ENCODE measurements around the gene SLC32A1. TPM values are rescaled to one million over a fixed set of nuclear protein-coding genes. Genes with fewer than 3 reads are reported as not detected.

The SLC32A1 gene
- total and polyA plus RNA-seq, 2 of the 4 experiments (the other 2 are of a cell fraction) = not detected

GRCh38 chr20:38727607-38728190 is 3.4 kb downstream of the SLC32A1 start:
- Histone ChIP-seq H3K4me3 (ENCODE audit: insufficient read depth, low read depth, low read length) (no peak overlapping the region), H2AFZ (replicated peaks; ENCODE audit: low read length, poor library complexity) (peak overlapping the region; percentile 61), H2BK5ac (ENCODE audit: low read depth, low read length, poor library complexity, severe bottlenecking) (no peak overlapping the region), H2BK15ac (ENCODE audit: low read depth, low read length) (no peak overlapping the region), H3K18ac (ENCODE audit: low read depth, low read length) (no peak overlapping the region), H2BK20ac (ENCODE audit: low read depth, low read length) (no peak overlapping the region), H3K27me3 (ENCODE audit: control insufficient read depth, insufficient read depth, low read length) (peaks cover 90% of the 10 kb centered on the region), H3K56ac (ENCODE audit: extremely low read depth, insufficient read depth, low read length) (no peak overlapping the region), H3K27ac (ENCODE audit: insufficient read depth, low read length) (no peak overlapping the region), H4K91ac (ENCODE audit: insufficient read depth, low read depth, low read length) (no peak overlapping the region), H3K23ac (ENCODE audit: low read depth, low read length) (no peak overlapping the region), H3K9me1 (ENCODE audit: insufficient read depth, low read length) (no peaks in the 10 kb centered on the region; the same call in 1 of the 2 replicates), H4K5ac (ENCODE audit: low read depth, low read length) (no peak overlapping the region), H3K4ac (ENCODE audit: low read depth, low read length) (no peak overlapping the region), H4K8ac (ENCODE audit: low read depth in 2 of 2, low read length in 2 of 2) (no peak overlapping the region), H2BK120ac (ENCODE audit: low read depth, low read length) (no peak overlapping the region), H2AK9ac (replicated peaks; ENCODE audit: low read depth, low read length, poor library complexity) (no peak overlapping the region), H3K79me1 (ENCODE audit: low read depth in 1 of 2, low read length in 2 of 2) (no peaks in the 10 kb centered on the region), H4K20me1 (ENCODE audit: insufficient read depth, low read length) (peaks cover 12% of the 10 kb centered on the region), H3K4me1 (ENCODE audit: control insufficient read depth, insufficient read depth, low read length) (no peaks in the 10 kb centered on the region; the same call in 1 of the 2 replicates), H3K9ac (ENCODE audit: low read depth, low read length) (no peak overlapping the region), H3K14ac (replicated peaks; ENCODE audit: low read depth, low read length) (no peak overlapping the region), H3K9me3 (ENCODE audit: control insufficient read depth, insufficient read depth, low read length) (peaks cover 10% of the 10 kb centered on the region; the same call in 1 of the 2 replicates), H3K4me2 (ENCODE audit: low read depth, low read length) (no peak overlapping the region), H2AK5ac (ENCODE audit: low read depth, low read length) (no peak overlapping the region), H3K36me3 (ENCODE audit: control insufficient read depth, insufficient read depth, low read length) (no peaks in the 10 kb centered on the region)
- in situ Hi-C loops (cut with MboI; ENCODE audit: low sequenced_read_pairs) (loop anchor here (25.0 kb wide), 2 partner anchors 110 to 265 kb away; partner anchors contain the start of gene RALGAPB), dilution Hi-C loops (cut with HindIII; ENCODE audit: low sequenced_read_pairs, unreplicated experiment) (no loop called here), intact Hi-C loops (cut with micrococcal nuclease) (no loop called here)
- TF ChIP-seq CTCF (conservative IDR thresholded peaks at IDR 0.05; ENCODE audit: low read depth, low read length) (no peak), MXI1 (IDR thresholded peaks at IDR 0.05; ENCODE audit: borderline replicate concordance, low read depth, low read length) (no peak), RFX5 (IDR thresholded peaks at IDR 0.05; ENCODE audit: low read depth, low read length) (no peak), RAD21 (IDR thresholded peaks at IDR 0.05; ENCODE audit: low read length) (no peak), MAZ (IDR thresholded peaks at IDR 0.05; ENCODE audit: borderline replicate concordance, low read depth, low read length) (no peak), POLR2A (IDR thresholded peaks at IDR 0.05; ENCODE audit: low read depth, low read length) (no peak), CEBPB (IDR thresholded peaks at IDR 0.05; ENCODE audit: low read depth, low read length) (no peak), NFE2L2 (IDR thresholded peaks at IDR 0.05; ENCODE audit: low read depth, low read length) (no peak), ELK1 (IDR thresholded peaks at IDR 0.05; ENCODE audit: borderline replicate concordance, low read depth, low read length) (no peak), MAFK (IDR thresholded peaks at IDR 0.05; ENCODE audit: low read depth, low read length) (no peak), RCOR1 (IDR thresholded peaks at IDR 0.05; ENCODE audit: insufficient replicate concordance, low read length) (no peak), CHD1 (IDR thresholded peaks at IDR 0.05; ENCODE audit: low read depth, low read length) (no peak), FOS (IDR thresholded peaks at IDR 0.05; ENCODE audit: low read depth, low read length) (no peak), SMC3 (IDR thresholded peaks at IDR 0.05; ENCODE audit: low read depth, low read length) (no peak), BHLHE40 (IDR thresholded peaks at IDR 0.05; ENCODE audit: low read depth, low read length) (no peak)
- CTCF ChIA-PET = no interaction called here
- POLR2A ChIA-PET (ENCODE audit: unreplicated experiment) = no interaction called here
- WGBS, 2 experiments (ENCODE audit: extremely low coverage in 2 of 2, insufficient read length in 1 of 2) = 7% methylated on average over 44 of the region's 46 CpGs; no CpG with 5 or more reads in 1 of the 2 experiments
- ATAC-seq (ENCODE audit: low read depth) = no peak
- no peak for DNase-seq
- BruUV-seq (replicated peaks) = no TSS peak

All from IMR-90 (cell line).